HEK293 (cell line): ENCODE results near the gene ZDHHC1.

ENCODE experiments used
- CTCF ChIA-PET: fragments of 350-600 bp; formaldehyde crosslinking; extraction: SDS; loops from one replicate; lab custom pipeline; 2021; ENCODE audit warnings: antibody characterized with exemption; lab: Yijun Ruan, JAX
- POLR2A ChIA-PET: fragments of 300-600 bp; formaldehyde crosslinking; extraction: SDS; loops from one replicate; lab custom pipeline; 2020; ENCODE audit warnings: antibody characterized with exemption, inconsistent platforms; lab: Yijun Ruan, JAX
- H3K27ac ChIP-seq: fragments of 200-500 bp; sonication (Bioruptor generic); 2 replicates; pipeline ENCODE4 v1.5.1; 2014; ENCODE audit warnings: low read depth, low read length, control low read depth, inconsistent platforms; ENCODE audit errors: extremely low read depth
- H3K36me3 ChIP-seq, 2 experiments: fragments of 200-500 bp in 1 of 2; sonication (Bioruptor generic) in 1 of 2; 1 replicate in 1 of 2; 2 replicates in 1 of 2; pipeline ENCODE4 v1.5.1; 2014 to 2017; ENCODE audit warnings: inconsistent platforms in 2 of 2, low read length in 2 of 2; ENCODE audit not compliant: control insufficient read depth in 2 of 2, insufficient read depth in 1 of 2
- H3K4me1 ChIP-seq: fragments of 200-500 bp; sonication (Bioruptor generic); 2 replicates; pipeline ENCODE4 v1.5.1; 2014; ENCODE audit warnings: mild to moderate bottlenecking, low read length, inconsistent platforms; ENCODE audit not compliant: control insufficient read depth, insufficient read depth
- H3K4me3 ChIP-seq: 2 replicates; pipeline ENCODE4 v1.5.1; 2011; ENCODE audit warnings: low read depth, mild to moderate bottlenecking, control low read depth, low read length, moderate library complexity
- H3K9me3 ChIP-seq: fragments of 200-500 bp; sonication (Bioruptor generic); 2 replicates; pipeline ENCODE4 v1.5.1; 2014; ENCODE audit warnings: low read depth, low read length, inconsistent platforms; ENCODE audit not compliant: control insufficient read depth, insufficient read depth
- HOXD13 ChIP-seq: sonication (generic); formaldehyde crosslinking; IDR thresholded peaks from 2 replicates; pipeline ENCODE4 v1.8.0; 2022; ENCODE audit warnings: missing genetic modification reagents, borderline replicate concordance
- KLF8 ChIP-seq: fragments of 450-650 bp; formaldehyde crosslinking; IDR thresholded peaks from 2 replicates; pipeline ENCODE4 v1.5.1; 2016; ENCODE audit warnings: missing biosample characterization, missing genetic modification characterization
- KLF9 ChIP-seq: fragments of 450-650 bp; formaldehyde crosslinking; IDR thresholded peaks from 2 replicates; pipeline ENCODE4 v1.5.1; 2016; ENCODE audit warnings: missing biosample characterization, missing genetic modification characterization, low read depth
- MEIS1 ChIP-seq: sonication (generic); formaldehyde crosslinking; IDR thresholded peaks from 2 replicates; pipeline ENCODE4 v1.8.1; 2022; ENCODE audit warnings: missing genetic modification reagents, mild to moderate bottlenecking, borderline replicate concordance
- PRDM10 ChIP-seq: fragments of 450-650 bp; formaldehyde crosslinking; IDR thresholded peaks from 2 replicates; pipeline ENCODE4 v1.5.1; 2016; ENCODE audit warnings: missing biosample characterization, missing genetic modification characterization
- PRDM2 ChIP-seq: fragments of 450-650 bp; formaldehyde crosslinking; IDR thresholded peaks from 2 replicates; pipeline ENCODE4 v1.5.1; 2016; ENCODE audit warnings: missing biosample characterization, missing genetic modification characterization, borderline replicate concordance
- ZBTB1 ChIP-seq: fragments of 450-650 bp; formaldehyde crosslinking; IDR thresholded peaks from 2 replicates; pipeline ENCODE4 v1.5.1; 2016; ENCODE audit warnings: missing biosample characterization, missing genetic modification characterization
- ZBTB21 ChIP-seq: fragments of 450-650 bp; formaldehyde crosslinking; IDR thresholded peaks from 2 replicates; pipeline ENCODE4 v1.5.1; 2017; ENCODE audit warnings: missing biosample characterization, missing genetic modification characterization
- ZIC2 ChIP-seq: fragments of 450-650 bp; formaldehyde crosslinking; IDR thresholded peaks from 2 replicates; pipeline ENCODE4 v1.5.1; 2016; ENCODE audit warnings: missing biosample characterization, missing genetic modification characterization
- ZNF148 ChIP-seq: fragments of 450-650 bp; formaldehyde crosslinking; IDR thresholded peaks from 2 replicates; pipeline ENCODE4 v1.5.0; 2017; ENCODE audit warnings: missing biosample characterization, missing genetic modification characterization, borderline replicate concordance
- ZNF239 ChIP-seq: fragments of 450-650 bp; formaldehyde crosslinking; IDR thresholded peaks from 2 replicates; pipeline ENCODE4 v1.5.1; 2016; ENCODE audit warnings: missing biosample characterization, missing genetic modification characterization
- ZNF292 ChIP-seq: fragments of 450-650 bp; formaldehyde crosslinking; IDR thresholded peaks from 2 replicates; pipeline ENCODE4 v1.5.1; 2016; ENCODE audit warnings: low read depth, missing biosample characterization, missing genetic modification characterization, borderline replicate concordance
- ZNF37A ChIP-seq: fragments of 450-650 bp; IDR thresholded peaks from 2 replicates; pipeline ENCODE4 v1.5.1; 2018; ENCODE audit warnings: missing biosample characterization, missing genetic modification characterization
- ZNF404 ChIP-seq: fragments of 450-650 bp; formaldehyde crosslinking; IDR thresholded peaks from 2 replicates; pipeline ENCODE4 v1.5.1; 2017; ENCODE audit warnings: missing biosample characterization, missing genetic modification characterization
- ZNF48 ChIP-seq: fragments of 450-650 bp; formaldehyde crosslinking; IDR thresholded peaks from 2 replicates; pipeline ENCODE4 v1.5.1; 2016; ENCODE audit warnings: missing biosample characterization, missing genetic modification characterization
- ZNF600 ChIP-seq: fragments of 450-650 bp; formaldehyde crosslinking; IDR thresholded peaks from 2 replicates; pipeline ENCODE4 v1.5.1; 2016; ENCODE audit warnings: missing biosample characterization, missing genetic modification characterization
- ZNF626 ChIP-seq: fragments of 450-650 bp; sonication (Bioruptor Pico); formaldehyde crosslinking; IDR thresholded peaks from 2 replicates; pipeline ENCODE4 v1.5.1; 2018; ENCODE audit warnings: missing biosample characterization, missing genetic modification characterization, inconsistent platforms
- ZSCAN30 ChIP-seq: fragments of 450-650 bp; IDR thresholded peaks from 2 replicates; pipeline ENCODE4 v1.5.1; 2018; ENCODE audit warnings: missing biosample characterization, mild to moderate bottlenecking, missing genetic modification characterization, moderate library complexity

The ZDHHC1 gene

DNA sequence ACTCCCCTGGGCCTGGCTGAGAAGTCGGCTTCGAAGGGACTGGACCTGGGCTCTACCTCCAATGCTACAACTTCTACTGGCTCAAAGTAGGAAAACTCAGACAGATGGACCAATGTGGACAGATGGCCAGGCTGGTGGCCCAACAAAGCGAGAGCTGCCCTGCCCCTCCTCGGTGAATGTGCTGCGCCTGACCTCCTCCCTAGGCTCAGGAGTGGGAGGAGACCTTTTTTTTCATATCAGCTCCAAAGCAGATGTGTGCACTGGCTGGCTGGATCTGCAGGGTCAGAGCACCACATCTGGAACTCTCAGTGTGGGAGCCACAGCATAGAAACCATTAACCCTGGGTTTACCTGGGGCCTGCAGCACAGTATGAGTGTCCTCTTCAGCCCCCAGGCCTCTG is 43.9 kb upstream of the ZDHHC1 start:
- Histone ChIP-seq H3K36me3 (peaks cover 0 to 25% of the 10 kb centered on the region in 2 experiments; a peak in 1 of 3 replicates), H3K4me1 (no peaks in the 10 kb centered on the region), H3K9me3 (no peaks in the 10 kb centered on the region), H3K4me3 (no peak overlapping the region), H3K27ac (no peak overlapping the region)
- ChIA-PET CTCF (interaction anchor here (0.6 to 1.2 kb wide), 3 partner anchors 15 to 133 kb away, joined by 3 to 5 read pairs (median 3); partner anchors contain the start of genes KCTD19 and LRRC36), POLR2A (no interaction called here)
- TF ChIP-seq ZNF48 (tag by site-specific recombination) (no peak), HOXD13 (no peak), ZNF600 (tag by site-specific recombination) (no peak), ZNF37A (tag by site-specific recombination) (no peak), ZIC2 (tag by site-specific recombination) (no peak), KLF8 (tag by site-specific recombination) (no peak), MEIS1 (no peak), ZNF404 (tag by site-specific recombination) (no peak), ZNF148 (tag by site-specific recombination) (no peak), ZSCAN30 (tag by site-specific recombination) (no peak), ZNF239 (no peak), PRDM10 (tag by site-specific recombination) (no peak), KLF9 (tag by site-specific recombination) (no peak), ZNF292 (no peak), ZBTB21 (no peak), ZNF626 (tag by site-specific recombination) (no peak), ZBTB1 (tag by site-specific recombination) (no peak), PRDM2 (no peak)
